NAMALWA (cell line): ENCODE results near the gene TBX3.

ENCODE experiments used
- DNase-seq: peaks from one replicate; pipeline ENCODE4 v3.0.0-alpha.2; 2015; ENCODE audit warnings: low spot score

TBX3 gene

DNA sequence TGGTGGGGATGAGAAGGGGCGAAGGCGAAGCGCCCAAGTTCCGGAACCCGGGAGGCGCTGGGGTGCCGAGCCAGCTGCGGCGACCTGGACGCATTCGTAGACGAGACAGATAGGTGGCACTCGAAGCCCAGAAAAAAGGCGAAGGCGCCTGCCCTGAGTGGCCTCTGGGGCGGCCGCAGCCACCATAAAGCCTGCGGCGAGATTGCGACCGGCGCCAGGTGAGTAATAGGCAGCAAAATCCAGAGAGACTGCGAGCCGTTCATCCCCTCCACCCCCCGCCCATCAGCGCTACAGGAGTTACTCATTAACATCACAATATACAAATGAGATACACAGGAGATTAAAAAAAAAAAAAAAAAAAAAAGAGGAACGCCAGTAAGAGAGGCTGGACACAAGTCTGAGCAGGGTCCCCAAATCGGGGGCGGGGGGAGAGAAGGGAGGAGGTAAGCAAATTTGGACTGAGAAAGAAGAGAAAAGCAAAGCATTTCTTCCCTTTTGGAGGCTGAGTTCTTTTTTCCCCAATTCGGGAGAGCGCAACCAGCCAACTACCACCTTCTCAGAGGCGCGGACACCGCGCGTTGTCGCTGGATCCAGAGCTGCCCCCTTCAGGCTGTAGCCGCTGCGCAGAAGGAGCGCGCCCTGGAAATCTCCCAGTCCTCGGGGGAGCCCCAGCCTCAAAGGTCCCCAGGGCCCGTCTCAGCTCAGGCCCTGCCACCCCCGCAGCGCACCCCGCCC, 15.7 kb downstream of the TBX3 start:
- DNase-seq, result no peak

- no peak for DNase-seq
These were observed 16.3 kb downstream of the TBX3 start for GRCh38 chr12:114667669-114668150.

GRCh38 chr12:114666746-114667668, 17.0 kb downstream of the TBX3 start:
- no peak for DNase-seq

DNA sequence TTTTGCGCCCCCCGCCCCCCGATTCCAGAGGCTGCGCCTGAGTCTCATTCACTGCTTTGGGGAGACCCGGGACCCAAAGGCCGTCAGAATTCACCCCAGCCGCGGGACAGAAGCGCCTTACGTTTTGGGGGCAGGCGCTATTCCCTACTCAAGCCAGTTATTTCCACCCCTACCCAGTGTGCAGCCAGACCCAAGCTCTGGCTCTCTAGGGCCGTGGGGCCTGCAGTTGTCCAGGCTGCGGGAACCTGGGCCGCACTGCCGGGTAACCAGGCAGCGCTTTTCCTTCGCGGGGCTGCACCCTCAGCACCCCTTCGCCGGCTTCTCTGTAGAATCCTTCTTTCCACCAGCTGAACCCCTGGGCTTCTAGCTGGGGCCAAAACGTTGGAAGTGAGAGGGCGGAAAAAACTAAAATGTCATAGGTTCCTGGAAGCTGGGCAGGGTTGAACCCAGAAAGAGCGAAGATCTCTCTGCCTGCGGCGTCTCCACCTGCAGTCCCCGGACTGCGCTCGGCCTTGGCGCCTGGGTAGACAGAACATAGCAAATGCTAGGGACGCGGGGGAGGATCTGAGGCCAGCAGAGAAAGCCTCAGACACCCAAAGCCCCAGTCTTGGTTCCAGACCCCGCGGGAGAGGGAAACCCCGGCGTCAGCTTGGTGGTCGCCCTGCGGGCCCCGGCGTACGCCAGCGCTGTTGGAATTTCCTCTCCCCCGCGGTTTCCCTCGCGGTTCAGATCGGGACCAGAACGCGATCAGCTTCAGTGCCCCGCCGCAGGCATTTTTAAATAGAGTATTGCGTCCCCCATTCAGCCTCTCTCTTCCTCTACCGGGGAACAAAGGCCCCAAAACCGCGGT, 18.3 kb downstream of the TBX3 start:
- DNase-seq, result no peak

GRCh38 chr12:114664651-114665320, 19.2 kb downstream of the TBX3 start:
- DNase-seq, result no peak

DNA sequence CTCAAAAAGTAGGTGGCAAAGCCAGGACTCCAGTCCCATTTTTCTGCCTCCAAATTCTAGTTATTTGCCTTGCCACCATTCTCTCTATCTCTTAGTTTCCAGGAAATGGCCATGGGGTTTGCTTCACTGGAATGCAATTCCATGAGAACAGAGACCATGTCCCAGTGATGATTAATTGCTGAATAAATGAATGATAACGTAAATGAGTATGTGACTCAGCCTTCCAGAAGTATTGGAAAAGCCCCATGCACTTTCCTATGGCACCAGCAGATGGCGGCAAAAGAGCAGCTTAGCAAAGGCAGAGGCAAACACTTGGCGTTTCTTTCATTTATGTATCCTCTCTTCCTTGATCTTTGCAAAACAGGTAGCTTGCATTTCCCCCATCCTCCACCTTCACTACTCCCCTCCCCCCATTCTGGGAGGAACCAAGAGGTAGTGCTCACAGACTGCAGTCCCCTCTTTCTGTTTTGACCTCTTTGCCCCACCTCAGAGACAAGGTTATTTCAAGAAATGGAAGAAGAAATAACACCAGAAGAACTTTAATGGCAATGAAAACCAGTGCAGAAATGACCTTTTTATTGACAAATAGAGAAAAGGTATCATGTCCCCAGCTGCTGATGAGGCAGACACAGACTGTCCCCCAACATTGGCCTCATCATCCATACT, 21.3 kb downstream of the TBX3 start:
- DNase-seq, result peak; percentile 71

DNA sequence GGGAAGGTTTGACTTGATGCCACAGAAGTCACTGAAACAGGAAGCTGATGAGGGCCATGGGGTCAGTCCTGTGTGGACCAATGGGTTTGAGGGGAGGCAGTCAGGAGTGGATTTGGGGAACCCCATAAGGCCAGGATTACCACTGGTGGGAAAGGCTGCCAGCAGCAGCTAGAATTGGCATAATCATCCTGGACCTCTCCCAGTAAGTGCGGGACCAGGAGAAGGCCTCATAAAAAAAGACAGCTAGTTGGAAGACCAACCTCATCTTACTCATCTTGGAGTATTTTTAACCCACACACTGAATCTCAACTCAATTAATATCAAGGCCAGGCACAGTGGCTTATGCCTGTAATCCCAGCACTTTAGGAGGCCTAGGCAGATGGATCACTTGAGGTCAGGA, 22.7 kb downstream of the TBX3 start:
- DNase-seq, result no peak

GRCh38 chr12:114659084-114659483, 24.9 kb downstream of the TBX3 start:
- no peak for DNase-seq

- no peak for DNase-seq
These were observed 26.0 kb downstream of the TBX3 start for GRCh38 chr12:114658002-114658441.

GRCh38 chr12:114657597-114657920, 26.4 kb downstream of the TBX3 start:
- no peak for DNase-seq

DNA sequence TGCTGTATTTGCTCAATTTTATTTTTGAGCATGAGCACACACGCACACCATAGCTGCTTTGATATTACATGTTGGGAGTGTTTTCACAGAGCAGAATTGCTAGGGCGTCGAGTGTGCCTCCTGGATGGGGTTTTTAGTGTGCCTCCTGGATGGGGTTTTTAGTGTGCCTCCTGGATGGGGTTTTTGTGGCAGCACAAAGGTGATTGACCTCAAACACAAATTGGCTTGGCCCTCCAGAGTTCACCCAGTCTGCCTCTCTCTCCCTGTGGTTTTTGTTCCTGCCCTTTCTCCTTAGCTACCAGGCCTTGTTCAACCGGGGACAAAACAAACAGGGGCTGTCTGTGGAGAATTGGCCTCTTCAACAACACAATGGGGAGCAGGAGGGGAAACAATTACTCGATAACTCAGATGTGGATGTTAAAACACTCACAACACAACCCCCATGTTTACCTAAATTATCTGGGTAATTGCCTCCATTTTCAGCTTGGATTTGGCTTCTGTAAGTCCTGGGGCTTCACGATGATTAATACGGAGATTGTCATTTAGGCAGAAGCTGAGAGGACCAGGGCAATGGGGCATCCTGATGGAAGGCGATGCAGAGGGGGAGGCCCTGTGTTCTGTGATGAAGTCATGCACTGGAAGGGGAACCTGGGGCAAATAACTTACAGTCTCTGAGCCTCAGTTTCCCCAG, 26.9 kb downstream of the TBX3 start:
- no peak for DNase-seq

DNA sequence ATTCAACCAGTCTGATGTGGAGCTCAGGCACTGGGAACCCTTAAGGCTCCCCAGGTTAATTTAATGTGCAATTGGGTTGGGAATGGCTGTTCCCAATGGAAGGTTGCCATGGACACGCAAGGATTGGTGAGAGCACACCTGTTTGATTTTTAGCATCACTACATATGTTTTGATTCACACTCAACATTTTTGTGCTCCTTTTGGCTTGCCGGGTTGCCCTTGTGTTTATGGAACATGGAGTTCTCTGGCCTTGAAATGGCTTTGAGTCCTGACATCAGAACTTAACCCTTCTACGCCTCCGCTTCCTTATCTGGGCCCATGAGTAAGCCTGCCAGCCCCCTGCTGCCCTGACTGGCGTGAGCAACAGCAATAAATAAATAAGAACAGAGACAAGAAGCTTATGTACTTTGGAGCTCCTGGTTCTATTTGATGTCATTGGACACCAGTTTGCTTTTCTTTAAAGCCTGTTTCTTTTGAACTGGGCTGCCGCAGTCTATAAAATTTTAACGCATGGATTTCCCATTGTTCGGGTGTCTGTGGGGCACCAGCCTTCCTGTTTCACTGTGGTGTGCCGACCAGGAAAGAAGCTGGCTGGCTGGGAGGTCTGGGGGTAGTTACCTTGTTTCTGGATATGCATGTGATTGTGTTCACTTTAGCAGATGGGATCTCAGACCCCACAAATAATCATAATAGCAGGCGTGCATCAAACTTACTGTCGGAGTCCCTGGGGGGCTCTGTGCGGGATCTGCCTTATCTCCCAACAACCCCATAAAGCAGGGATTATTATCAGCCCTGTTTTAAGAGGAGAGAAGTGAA, 27.8 kb downstream of the TBX3 start:
- no peak for DNase-seq

- DNase-seq, result no peak
These were observed 34.4 kb downstream of the TBX3 start for GRCh38 chr12:114649585-114649984.

GRCh38 chr12:114648711-114649110, 35.3 kb downstream of the TBX3 start:
- no peak for DNase-seq

- DNase-seq, result no peak
These were observed 45.1 kb downstream of the TBX3 start for GRCh38 chr12:114638790-114639435.

DNA sequence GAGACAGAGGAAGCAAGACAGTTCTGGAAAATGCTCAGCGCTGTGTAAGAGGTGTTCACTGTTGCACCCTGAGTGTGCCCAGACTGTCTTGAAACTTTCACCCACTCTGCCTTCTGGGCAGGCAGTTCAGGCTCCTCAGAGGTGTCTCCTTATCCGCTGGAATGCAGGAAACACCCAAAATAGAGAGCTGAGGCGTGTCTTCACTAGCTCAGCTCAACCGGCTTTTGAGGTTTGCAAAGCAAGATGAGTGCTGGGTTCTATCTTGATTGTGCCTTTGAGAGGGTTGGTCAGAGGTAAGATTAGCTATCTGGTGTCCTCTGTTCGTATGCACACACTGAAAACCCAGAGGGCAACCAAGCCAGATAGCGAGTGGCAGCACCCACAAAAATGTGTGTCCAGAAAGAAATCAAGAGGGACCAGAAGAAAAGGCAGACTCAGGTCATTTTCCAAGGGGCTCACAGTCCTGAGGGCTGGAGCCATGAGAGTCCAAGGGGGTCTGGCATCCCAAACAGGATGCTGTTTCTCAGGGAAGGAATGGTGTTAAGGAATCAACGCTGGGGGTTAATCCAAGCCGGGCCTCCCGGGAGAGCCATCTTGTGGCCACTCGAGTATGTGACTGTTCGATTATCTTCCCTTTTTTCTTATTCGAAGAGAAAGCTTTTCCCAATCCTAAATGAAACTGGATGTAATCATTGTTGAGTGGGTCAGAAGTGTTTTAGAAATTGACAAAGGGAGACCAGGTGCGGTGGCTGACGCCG, 47.1 kb downstream of the TBX3 start:
- no peak for DNase-seq

GRCh38 chr12:114631242-114631641, 52.7 kb downstream of the TBX3 start:
- DNase-seq, result no peak

- DNase-seq, result no peak
These were observed 55.8 kb downstream of the TBX3 start for GRCh38 chr12:114628199-114628598.
